Measurements from ENCODE around the gene SUOX.
"Not testable (repeated sequence)": the region's sequence is repeated elsewhere in the genome, so short reads cannot be mapped to it uniquely, and the experiment has no call there.

DNA sequence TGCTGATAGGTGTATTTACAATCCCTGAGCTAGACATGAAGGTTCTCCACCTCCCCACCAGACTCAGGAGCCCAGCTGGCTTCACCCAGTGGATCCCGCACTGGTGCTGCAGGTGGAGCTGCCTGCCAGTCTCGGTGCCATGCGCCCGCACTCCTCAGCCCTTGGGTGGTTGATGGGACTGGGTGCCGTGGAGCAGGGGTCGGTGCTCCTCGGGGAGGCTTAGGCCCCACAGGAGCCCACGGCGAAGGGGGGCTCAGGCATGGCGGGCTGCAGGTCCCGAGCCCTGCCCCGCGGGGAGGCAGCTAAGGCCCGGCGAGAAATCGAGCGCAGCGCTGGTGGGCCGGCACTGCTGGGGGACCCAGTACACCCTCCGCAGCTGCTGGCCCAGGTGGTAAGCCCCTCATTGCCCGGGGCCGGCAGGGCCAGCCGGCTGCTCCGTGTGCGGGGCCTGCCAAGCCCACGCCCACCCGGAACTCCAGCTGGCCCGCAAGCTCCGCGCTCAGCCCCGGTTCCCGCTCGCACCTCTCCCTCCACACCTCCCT lies 3.0 kb downstream of the SUOX start:
- TF ChIP-seq, protein P1, sequence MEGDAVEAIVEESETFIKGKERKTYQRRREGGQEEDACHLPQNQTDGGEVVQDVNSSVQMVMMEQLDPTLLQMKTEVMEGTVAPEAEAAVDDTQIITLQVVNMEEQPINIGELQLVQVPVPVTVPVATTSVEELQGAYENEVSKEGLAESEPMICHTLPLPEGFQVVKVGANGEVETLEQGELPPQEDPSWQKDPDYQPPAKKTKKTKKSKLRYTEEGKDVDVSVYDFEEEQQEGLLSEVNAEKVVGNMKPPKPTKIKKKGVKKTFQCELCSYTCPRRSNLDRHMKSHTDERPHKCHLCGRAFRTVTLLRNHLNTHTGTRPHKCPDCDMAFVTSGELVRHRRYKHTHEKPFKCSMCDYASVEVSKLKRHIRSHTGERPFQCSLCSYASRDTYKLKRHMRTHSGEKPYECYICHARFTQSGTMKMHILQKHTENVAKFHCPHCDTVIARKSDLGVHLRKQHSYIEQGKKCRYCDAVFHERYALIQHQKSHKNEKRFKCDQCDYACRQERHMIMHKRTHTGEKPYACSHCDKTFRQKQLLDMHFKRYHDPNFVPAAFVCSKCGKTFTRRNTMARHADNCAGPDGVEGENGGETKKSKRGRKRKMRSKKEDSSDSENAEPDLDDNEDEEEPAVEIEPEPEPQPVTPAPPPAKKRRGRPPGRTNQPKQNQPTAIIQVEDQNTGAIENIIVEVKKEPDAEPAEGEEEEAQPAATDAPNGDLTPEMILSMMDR (IDR thresholded peaks at IDR 0.05) = not testable (repeated sequence)
- not testable (repeated sequence) for TF ChIP-seq POLR2A, EP300, POLR2AphosphoS5 (IDR thresholded peaks at IDR 0.05)

Measured in upper lobe of left lung (tissue), 4 donors.